EL (cell line): Measurements from ENCODE around the gene B4GALNT1.
A peak's percentile ranks its signal among the peaks of the same experiment; 100 is the strongest.
"Not testable (repeated sequence)": the region's sequence is repeated elsewhere in the genome, so short reads cannot be mapped to it uniquely, and the experiment has no call there.

Experiments used
- DNase-seq: peaks from one replicate; pipeline ENCODE4 v3.0.0-alpha.2; 2016

The B4GALNT1 gene

DNA sequence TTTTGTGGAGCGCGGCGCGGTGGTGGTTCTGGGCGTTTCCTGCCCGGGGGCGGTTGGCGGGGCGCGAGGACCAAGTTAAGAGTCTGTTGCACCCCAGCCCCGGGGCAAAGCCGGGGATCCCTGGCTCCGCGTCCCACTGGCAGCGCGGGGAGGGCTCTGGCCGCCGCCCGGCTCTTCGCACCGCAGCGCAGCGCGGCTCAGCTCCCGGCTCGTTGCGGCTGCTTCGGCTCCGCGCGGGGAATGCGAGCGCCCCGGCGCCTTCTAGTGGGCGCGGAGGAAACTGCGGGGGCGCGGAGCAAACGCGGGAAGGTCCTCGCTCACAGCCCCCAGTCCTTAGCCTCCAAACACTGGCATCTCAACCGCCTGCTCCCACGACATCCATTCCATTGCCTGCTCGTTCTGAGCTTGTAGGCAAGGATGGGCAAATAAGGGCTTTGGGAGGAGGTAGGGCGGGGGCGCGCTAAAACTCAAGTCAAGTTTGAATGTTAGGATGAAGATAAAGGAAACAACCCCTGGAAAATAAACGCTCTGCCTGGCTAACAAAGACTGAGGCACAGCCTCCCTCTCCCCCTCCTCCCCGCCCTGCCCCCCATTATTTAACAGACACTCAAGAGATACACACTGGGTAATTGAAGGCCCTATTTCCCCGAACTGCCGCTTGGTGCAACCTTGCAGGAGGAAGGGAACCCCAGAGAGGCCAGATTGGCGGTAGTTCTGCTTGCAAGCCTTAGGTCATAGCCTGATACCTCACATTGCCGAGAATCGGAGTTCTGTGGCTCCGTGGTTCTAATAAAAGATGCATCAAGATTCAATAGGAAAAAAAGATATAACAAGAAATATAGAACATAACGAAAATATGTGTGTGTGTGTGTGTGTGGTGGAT is at the start of gene B4GALNT1:
TSS of gene B4GALNT1 (minus strand) at position 244 of the 883 bp plus-strand sequence. CDS start 1,069 bp downstream, outside the sequence.
- DNase-seq: peak; percentile 71

DNA sequence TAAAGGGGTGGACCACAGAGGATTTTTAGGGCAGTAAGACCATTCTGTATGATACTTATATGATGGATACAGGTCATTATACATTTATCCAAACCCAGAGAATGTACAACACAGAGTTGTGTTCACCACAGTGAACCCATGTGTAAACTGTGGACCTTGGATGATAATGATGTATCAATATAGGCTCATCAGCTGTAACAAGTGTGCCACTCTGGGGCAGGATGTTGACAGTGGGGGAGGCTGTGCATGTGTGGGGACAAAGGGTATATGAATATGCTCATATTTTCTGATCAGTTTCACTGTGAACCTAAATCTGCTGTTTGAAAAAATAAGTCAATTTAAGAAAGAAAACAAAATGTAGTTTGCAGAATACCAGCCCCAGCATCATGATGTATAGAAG is 46.7 kb upstream of the B4GALNT1 start:
- no peak for DNase-seq

DNA sequence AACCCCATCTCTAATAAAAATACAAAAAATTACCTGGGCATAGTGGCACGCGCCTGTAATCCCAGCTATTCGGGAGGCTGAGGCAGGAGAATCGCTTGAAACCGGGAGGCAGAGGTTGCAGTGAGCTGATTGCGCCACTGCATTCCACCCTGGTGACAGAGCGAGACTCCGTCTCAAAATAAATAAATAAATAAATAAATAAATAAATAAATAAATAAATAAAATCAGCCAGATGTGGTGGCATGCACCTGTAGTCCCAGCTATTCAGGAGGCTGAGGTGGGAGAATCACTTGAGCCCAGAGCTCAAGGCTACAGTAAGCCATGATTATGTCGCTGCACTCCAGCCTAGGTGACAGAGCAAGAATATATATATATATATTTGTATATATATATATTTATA is 44.9 kb upstream of the B4GALNT1 start:
- DNase-seq: not testable (repeated sequence)

DNA sequence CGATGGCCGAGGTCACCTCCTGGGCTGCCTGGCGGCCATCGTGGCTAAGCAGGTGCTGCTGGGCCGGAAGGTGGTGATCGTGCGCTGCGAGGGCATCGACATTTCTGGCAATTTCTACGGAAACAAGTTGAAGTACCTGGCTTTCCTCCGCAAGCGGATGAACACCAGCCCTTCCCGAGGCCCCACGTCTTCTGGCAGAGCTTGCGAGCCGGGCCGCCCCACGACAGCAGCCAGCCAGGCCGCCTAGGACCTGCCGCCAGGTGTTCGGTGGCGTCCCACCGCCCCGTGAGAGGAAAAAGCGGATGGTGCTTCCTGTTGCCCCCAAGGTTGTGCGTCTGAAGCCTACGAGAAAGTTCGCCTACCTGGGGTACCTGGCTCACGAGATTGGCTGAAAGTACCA is 41.7 kb upstream of the B4GALNT1 start:
- DNase-seq: no peak

DNA sequence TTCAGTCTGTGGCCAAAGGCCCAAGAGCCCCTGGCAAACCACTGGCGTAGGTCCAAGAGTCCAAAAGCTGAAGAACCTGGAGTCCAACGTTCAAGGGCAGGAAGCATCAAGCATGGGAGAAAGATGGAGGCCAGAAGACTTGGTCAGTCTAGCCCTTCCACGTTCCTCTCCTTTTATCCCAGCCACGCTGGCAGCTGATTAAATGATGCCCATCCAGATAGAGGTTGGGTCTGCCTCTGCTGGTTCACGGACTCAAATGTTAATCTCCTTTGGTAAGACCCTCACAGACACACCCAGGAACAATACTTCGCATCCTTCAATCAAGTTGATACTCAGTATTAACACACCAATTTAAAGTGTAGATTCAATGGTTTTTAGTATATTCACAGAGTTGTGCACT is 39.8 kb upstream of the B4GALNT1 start:
- no peak for DNase-seq

DNA sequence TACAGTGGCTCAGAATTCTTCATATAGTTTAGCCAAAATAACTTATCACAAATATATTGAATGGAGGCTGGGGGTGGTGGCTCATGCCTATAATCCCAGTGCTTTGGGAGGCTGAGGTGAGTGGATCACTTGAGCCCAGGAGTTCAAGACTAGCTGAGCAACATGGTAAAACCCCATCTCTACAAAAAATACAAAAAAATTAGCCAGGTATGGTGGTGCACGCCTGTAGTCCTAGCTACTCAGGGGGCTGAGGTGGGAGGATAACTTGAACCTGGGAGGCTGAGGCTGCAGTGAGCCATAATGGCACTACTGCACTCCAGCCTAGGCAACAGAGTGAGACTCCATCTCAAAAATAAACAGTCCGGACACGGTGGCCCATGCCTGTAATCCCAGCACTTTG is 38.8 kb upstream of the B4GALNT1 start:
- not testable (repeated sequence) for DNase-seq

DNA sequence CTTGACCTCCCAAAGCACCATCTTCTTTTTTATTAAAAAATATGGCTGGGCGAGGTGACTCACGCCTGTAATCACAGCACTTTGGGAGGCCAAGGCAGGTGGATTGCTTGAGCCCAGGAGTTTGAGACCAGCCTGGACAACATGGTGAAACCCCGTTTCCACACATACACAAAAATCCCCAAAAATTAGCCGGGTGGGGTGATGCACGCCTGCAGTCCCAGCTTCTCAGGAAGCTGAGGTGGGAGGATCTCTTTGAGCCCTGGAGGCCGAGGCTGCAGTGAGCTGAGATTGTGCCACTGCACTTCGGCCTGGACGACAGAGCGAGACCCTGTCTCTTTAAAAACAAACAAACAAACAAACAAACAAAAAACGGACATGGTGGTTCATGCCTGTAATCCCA is 36.7 kb upstream of the B4GALNT1 start:
- not testable (repeated sequence) for DNase-seq

DNA sequence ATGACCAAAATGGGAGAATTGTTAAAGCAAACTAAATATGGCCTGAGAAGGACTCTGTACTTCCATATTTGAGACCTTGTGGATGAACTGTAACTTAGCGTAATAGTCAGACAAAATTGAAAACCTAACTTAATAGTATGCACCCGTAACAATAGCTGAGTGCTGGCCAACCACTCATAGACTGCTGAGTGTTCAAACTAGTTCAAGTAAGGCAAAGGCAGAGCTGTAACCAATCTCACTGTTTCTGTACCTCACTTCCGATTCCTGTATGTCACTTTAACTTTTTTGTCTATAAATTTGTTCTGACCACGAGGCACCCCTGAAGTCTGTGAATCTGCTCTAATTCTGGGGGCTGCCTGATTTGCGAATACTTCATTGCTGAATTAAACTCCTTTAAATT is 33.9 kb upstream of the B4GALNT1 start:
- DNase-seq: no peak

DNA sequence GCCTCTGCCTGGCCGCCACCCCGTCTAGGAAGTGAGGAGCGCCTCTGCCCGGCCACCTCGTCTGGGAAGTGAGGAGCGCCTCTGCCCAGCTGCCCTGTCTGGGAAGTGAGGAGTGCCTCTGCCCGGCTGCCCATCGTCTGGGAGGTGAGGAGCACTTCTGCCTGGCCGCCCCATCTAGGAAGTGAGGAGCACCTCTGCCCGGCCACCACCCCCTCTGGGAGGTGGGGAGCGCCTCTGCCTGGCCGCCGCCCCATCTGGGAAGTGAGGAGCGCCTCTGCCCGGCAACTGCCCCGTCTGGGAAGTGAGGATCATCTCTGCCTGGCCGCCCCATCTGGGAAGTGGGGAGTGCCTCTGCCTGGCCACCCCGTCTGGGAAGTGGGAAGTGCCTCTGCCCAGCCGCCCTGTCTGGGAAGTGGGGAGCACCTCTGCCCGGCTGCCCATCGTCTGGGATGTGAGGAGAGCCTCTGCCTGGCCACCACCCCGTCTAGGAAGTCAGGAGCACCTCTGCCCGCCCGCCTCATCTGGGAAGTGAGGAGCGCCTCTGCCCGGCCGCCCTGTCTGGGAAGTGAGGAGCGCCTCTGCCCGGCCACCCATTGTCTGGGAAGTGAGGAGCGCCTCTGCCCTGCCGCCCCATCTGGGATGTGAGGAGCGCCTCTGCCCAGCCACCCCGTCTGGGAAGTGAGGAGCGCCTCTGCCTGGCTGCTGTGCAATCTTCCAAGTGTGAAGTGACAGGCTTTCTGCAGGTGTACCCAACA is 32.2 kb upstream of the B4GALNT1 start:
- DNase-seq: not testable (repeated sequence)

DNA sequence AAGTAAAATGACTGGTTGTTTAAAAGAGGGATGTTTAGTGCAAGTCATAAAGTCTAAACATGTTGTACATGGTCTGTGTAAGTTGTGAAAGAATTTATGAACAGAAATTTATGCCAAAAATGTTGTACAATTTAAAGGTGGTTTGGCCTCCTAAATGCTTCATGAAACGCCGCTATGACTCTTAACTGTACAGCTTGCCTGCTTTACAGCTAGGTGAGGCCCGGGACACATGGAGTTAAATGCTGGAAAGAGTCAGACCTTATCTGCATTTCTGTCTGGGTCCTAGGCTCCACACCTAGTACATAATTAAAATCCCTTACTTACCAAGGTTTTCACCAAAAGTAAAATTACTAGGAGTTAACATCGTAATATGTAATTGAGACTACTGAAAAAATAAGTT is 28.4 kb upstream of the B4GALNT1 start:
- no peak for DNase-seq

DNA sequence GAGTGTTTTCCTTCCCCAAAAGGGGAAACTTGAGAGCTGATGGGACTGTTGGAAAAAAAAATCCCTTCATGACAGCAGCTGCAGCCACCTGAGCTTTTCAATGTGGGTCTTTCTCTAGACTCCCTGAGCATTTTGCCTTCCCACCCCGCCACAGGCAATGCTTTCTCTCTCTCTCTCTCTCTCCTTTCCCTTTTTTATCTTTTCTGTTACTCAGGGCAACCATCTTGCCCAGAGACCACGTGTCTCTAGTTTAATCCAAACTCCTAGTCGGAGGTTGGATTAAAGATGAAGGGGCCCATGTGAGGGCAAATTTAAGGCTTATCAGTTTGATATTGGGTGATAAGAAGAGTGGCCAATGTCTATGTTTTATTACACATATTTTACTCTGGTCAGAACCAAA is 25.9 kb upstream of the B4GALNT1 start:
- no peak for DNase-seq

DNA sequence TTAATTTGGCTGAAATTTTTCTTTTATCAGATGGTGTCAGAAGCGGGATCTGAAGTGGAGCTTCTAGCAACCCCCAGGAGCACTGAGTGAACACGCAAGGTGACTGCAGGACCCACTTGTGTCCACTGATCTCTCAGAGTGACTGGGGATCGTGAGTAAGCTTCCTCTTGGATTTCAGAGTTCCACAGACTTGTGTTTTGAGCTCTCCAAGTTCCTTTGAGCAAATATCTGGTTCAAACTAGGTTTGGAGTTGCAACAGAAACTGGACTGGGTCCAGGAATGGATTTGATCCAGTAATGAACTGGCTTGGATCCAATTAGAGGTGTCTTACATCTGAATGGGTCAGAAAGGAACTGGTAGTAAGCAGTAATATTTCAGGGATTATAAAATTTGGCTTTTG is 24.7 kb upstream of the B4GALNT1 start:
- no peak for DNase-seq

DNA sequence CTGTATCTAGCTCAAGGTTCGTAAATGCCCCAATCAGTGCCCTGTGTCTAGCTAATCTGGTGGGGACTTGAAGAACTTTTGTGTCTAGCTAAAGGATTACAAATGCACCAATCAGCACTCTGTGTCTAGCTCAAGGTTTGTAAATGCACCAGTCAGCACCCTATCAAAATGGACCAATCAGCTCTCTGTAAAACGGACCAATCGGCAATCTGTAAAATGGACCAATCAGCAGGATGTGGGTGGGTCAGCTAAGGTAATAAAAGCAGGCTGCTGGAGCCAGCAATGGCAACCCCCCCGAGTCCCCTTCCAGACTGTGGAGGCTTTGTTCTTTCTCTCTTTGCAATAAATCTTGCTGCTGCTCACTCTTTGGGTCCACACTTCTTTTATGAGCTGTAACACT is 23.4 kb upstream of the B4GALNT1 start:
- DNase-seq: not testable (repeated sequence)

DNA sequence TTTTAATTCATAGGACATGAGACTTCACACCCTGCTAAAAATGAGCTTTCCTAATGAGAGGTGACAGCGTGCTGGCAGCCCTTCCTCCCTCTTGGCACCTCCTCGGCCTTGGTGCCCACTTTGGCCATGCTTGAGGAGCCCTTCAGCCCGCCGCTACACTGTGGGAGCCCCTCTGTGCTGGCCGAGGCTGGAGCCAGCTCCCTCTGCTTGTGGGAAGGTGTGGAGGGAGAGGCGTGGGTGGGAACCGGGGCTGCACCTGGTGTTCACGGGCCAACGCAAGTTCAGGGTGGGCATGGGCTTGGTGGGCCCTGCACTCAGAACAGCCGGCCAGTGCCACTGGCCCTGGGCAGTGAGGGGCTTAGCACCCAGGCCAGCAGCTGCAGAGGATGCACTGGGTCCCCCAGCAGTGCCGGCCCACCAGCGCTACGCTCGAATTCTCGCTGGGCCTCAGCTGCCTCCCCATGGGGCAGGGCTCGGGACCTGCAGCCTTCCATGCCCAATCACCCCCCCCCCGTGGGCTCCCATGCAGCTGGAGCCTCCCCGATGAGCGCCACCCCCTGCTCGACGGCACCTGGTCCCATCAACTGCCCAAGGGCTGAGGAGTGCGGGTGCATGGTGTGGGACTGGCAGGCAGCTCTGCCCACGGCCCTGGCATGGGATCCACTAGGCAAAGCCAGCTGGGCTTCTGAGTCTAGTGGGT is 22.7 kb upstream of the B4GALNT1 start:
- DNase-seq: no peak

DNA sequence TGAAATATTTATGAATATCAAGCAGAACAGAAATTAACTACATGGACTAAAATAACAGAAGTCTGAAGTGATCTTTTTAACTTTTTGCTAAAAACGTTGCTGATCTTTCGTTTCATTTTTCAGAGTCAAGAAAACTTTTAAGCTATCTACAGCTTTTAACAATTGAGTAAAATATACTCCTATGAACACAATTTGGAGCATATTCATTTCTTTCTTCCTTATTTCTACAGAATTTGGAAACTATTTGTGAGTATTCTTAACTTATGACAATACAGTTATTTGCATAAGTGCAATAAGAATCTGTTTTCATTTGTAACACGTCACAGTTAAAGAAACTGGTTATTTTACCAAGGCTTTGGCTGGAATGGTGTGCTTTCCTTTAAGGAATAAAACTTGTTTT is 21.0 kb upstream of the B4GALNT1 start:
- no peak for DNase-seq

DNA sequence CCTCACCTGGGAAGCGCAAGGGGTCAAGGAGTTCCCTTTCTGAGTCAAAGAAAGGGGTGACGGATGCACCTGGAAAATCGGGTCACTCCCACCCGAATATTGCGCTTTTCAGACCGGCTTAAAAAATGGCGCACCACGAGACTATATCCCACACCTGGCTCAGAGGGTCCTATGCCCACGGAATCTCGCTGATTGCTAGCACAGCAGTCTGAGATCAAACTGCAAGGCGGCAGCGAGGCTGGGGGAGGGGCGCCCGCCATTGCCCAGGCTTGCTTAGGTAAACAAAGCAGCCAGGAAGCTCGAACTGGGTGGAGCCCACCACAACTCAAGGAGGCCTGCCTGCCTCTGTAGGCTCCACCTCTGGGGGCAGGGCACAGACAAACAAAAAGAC is 13.7 kb upstream of the B4GALNT1 start:
- not testable (repeated sequence) for DNase-seq

DNA sequence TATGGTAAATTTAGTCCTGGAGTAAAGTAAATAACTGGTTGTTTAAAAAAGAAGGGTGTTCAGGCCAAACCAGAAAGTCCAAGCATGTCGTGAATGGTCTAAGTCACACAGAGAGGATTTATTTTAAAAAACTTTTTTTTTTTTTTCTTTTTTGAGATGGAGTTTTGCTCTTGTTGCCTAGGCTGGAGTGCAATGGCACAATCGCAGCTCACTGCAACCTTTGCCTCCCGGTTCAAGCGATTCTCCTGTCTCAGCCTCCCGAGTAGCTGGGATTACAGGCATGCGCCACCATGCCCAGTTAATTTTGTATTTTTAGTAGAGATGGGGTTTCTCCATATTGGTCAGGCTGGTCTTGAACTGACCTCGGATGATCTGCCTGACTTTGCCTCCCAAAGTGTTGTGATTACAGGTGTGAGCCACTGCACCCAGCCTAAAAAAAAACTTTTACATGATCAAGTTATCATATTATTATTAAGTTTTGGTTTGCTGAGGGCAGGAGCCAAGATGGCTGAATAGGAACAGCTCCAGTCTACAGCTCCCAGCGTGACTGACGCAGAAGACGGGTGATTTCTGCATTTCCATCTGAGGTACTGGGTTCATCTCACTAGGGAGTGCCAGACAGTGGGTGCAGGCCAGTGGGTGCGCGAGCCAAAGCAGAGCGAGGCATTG is 13.1 kb upstream of the B4GALNT1 start:
- DNase-seq: peak; percentile 25

DNA sequence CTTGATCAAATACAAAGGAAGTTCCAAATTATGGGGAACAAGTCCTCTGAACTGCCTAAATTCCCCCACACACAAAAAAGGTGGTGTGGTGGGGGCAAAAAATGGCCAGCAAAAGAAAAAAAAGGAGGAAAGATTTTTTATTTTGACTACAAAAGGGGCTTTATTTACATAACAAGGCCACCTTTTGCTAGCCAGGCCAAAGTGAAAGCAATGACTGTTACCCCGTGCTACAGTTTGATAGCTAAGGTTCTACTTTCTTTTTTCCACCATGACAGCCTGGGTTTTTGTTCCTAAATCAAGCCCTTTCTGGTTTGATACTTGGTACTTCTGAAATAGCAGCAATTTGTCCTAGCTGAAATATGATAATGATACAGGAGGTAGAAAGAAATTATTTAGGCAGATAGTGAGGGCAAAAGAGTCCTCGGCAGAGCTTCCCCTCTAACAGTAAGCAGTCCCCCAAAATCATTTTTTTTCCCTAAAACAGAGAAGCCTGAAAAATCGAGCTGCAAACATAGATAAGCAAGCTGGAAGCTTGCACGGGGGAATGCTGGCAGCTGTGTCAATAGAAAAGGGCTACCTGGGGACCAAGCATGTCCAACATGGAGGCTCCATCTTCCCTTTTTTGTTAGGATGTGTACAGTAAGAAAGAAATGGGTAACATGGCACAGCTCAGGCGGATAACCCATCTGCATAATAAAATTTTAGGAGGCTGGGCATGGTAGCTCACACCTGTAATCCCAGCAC is 8.9 kb upstream of the B4GALNT1 start:
- DNase-seq: no peak

DNA sequence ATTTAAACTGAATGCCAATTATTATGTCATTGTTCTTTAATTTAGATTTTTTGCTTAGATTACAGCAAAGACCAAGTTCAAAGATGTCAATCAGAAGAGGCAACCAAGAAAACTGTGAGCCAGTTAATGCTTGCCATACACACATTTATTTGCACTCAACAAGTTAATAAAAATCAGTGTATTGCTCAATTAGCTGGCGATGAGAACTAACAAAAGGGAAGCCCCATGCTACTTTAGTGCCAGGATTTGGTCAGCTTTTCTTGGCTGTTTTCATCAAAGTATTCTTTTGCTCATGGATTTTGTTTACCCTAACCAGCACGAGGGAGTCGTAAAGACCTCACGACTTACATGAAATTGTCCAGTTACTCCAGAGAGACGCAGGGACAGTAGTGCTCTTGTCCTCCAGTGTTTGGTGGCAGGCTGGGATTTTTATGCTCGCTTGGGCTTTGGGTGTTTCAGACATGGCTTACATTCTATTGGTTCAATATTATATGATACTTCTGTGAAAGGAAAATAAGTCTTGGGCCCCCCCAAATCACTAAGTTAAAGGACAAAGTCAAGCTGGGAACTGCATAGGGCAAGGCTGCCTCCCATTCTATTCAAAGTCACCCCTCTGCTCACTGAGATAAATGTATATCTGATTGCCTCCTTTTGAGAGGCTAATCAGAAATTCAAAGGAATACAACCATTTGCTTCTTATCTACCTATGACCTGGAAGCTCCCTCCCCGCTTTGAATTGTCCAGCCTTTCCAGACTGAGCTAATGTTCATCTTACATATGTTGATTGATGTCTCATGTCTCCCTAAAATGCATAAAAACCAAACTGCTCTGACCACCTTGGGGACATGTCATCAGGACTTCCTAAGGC is 7.4 kb upstream of the B4GALNT1 start:
- DNase-seq: no peak

DNA sequence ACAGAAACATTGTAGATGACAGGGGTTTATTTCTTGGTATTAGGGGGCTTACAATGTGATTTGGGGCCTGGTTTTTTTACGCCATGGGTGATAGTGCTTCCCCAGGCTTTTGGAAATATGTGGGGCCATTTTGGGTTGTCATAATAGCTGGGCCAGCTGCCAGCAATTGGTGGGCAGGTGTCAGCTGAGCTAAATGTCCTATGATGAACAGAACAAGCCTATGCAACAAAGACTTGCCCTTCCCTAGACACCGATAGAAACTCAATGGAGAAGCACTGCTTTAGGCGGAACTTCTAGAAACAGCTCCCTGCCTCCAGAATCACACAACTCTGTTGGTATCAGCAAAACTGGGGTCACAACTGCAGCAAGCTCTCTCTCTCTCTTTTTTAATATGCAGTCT is 5.1 kb upstream of the B4GALNT1 start:
- no peak for DNase-seq

DNA sequence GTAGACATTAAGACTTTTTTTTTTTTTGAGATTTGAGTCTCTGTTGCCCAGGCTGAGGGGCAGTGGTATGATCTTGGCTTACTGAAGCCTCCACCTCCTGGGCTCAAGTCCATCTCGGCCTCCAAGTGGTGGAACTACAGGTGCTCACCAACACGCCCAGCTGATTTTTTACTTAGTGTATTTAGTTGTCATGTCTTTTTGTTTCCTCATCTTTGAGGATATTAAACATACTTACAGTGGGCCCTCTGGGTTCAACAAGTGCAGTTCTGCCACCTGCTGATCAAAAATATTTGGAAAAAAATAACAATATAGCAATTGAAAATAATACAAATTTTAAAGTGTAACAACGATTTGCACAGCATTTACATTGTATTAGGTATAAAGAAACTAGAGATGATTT is 4.4 kb upstream of the B4GALNT1 start:
- DNase-seq: no peak
